NCI-H1417 (cell line): ENCODE results near the gene CCSER2.
"Not testable (repeated sequence)": the region's sequence is repeated elsewhere in the genome, so short reads cannot be mapped to it uniquely, and the experiment has no call there.

Experiments
- DNase-seq, 3 experiments: peaks; one replicate each; lab custom pipeline; 2025; lab: John Stamatoyannopoulos, UW

The CCSER2 gene

GRCh38 chr10:84452003-84452402, 123.6 kb downstream of the CCSER2 start:
- DNase-seq: no peak

- DNase-seq: no peak
These were observed 124.9 kb downstream of the CCSER2 start for GRCh38 chr10:84453303-84453702.

GRCh38 chr10:84456126-84456525, 127.7 kb downstream of the CCSER2 start:
- DNase-seq: no peak

- DNase-seq: no peak
These were observed 132.1 kb downstream of the CCSER2 start for GRCh38 chr10:84460520-84460919.

GRCh38 chr10:84469470-84469869, 141.1 kb downstream of the CCSER2 start:
- no peak for DNase-seq

- DNase-seq: peak in 1 of 3 experiments; percentile 0
These were observed 144.7 kb downstream of the CCSER2 start for GRCh38 chr10:84473136-84473535.

- no peak for DNase-seq
These were observed 149.2 kb downstream of the CCSER2 start for GRCh38 chr10:84477398-84478128.

GRCh38 chr10:84478151-84478550, 149.8 kb downstream of the CCSER2 start:
- DNase-seq: no peak

GRCh38 chr10:84478679-84479078, 150.3 kb downstream of the CCSER2 start:
- DNase-seq: no peak

- no peak for DNase-seq
These were observed 156.2 kb downstream of the CCSER2 start for GRCh38 chr10:84484541-84484940.

GRCh38 chr10:84493361-84493760, 165.0 kb downstream of the CCSER2 start:
- DNase-seq: no peak

GRCh38 chr10:84493951-84494848, 165.8 kb downstream of the CCSER2 start:
- no peak for DNase-seq

GRCh38 chr10:84494849-84495180, 166.4 kb downstream of the CCSER2 start:
- DNase-seq: no peak

GRCh38 chr10:84497978-84498377, 169.6 kb downstream of the CCSER2 start:
- no peak for DNase-seq

GRCh38 chr10:84499039-84499438, 170.7 kb downstream of the CCSER2 start:
- DNase-seq: not testable (repeated sequence)

- peak in 1 of 3 experiments; percentile 0 for DNase-seq
These were observed 171.5 kb downstream of the CCSER2 start for GRCh38 chr10:84499846-84500245.

- DNase-seq: no peak
These were observed 181.7 kb downstream of the CCSER2 start for GRCh38 chr10:84510121-84510520.

- no peak for DNase-seq
These were observed 182.7 kb downstream of the CCSER2 start for GRCh38 chr10:84511106-84511505.

- DNase-seq: no peak
These were observed 183.4 kb downstream of the CCSER2 start for GRCh38 chr10:84511709-84512285.

GRCh38 chr10:84517554-84517953, 189.2 kb downstream of the CCSER2 start:
- DNase-seq: peak in 1 of 3 experiments; percentile 29

GRCh38 chr10:84519235-84519634, 190.8 kb downstream of the CCSER2 start:
- DNase-seq: no peak

- DNase-seq: peak in 1 of 3 experiments; percentile 14
These were observed 192.6 kb downstream of the CCSER2 start for GRCh38 chr10:84521013-84521412.

- no peak for DNase-seq
These were observed 193.1 kb downstream of the CCSER2 start for GRCh38 chr10:84521468-84521867.
